Measurements from ENCODE around the gene OLFM2.

DNA sequence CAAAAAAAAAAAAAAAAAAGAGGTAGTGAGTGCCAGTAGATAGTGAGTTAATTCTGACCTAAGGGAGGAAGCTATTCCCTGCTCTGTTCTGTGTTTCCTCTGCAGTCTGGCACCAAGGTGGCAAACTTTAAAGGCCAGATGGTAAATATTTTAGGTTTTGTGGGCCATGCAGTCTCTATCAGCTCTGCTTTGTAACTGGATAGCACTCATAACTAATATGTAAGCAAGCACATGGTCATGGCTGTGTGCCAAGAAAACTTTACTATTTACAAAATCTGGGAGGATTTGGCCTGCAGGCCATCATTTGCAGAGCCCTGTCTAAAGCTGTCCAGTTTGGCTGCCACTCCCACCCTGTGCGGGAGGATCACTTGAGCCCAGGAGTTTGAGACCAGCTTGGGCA is 96.9 kb downstream of the OLFM2 start:
- TF ChIP-seq, protein P1, sequence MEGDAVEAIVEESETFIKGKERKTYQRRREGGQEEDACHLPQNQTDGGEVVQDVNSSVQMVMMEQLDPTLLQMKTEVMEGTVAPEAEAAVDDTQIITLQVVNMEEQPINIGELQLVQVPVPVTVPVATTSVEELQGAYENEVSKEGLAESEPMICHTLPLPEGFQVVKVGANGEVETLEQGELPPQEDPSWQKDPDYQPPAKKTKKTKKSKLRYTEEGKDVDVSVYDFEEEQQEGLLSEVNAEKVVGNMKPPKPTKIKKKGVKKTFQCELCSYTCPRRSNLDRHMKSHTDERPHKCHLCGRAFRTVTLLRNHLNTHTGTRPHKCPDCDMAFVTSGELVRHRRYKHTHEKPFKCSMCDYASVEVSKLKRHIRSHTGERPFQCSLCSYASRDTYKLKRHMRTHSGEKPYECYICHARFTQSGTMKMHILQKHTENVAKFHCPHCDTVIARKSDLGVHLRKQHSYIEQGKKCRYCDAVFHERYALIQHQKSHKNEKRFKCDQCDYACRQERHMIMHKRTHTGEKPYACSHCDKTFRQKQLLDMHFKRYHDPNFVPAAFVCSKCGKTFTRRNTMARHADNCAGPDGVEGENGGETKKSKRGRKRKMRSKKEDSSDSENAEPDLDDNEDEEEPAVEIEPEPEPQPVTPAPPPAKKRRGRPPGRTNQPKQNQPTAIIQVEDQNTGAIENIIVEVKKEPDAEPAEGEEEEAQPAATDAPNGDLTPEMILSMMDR (IDR thresholded peaks at IDR 0.05; ENCODE audit: borderline replicate concordance, extremely low read depth, low read length, poor library complexity, severe bottlenecking): no peak
- no peak for TF ChIP-seq EZH2 (IDR thresholded peaks at IDR 0.05; ENCODE audit: borderline replicate concordance, low read depth, low read length, severe bottlenecking)

Data from DND-41 (cell line).